H9 (cell line): ENCODE measurements around the gene SLC38A1. TPM values are rescaled to one million over a fixed set of nuclear protein-coding genes. Genes with fewer than 3 reads are reported as not detected.

Source experiments
- DNase-seq: peaks from one replicate; pipeline ENCODE4 v3.0.0-alpha.2; 2017
- H2AFZ ChIP-seq: one replicate; pipeline ENCODE4 v1.6.1; 2013; ENCODE audit warnings: mild to moderate bottlenecking, low read length, control low read depth, moderate library complexity
- H2AK5ac ChIP-seq: 2 replicates; pipeline ENCODE4 v1.6.1; 2013; ENCODE audit warnings: low read length, control low read depth, mixed read lengths; ENCODE audit not compliant: insufficient read length
- H2BK120ac ChIP-seq: one replicate; pipeline ENCODE4 v1.6.1; 2013; ENCODE audit warnings: low read depth, mild to moderate bottlenecking, low read length, control low read depth, inconsistent platforms; ENCODE audit not compliant: poor library complexity, severe bottlenecking
- H2BK12ac ChIP-seq: 2 replicates; pipeline ENCODE4 v1.6.1; 2013; ENCODE audit warnings: low read length, control low read depth, mixed read lengths, low read depth; ENCODE audit not compliant: insufficient read length
- H2BK15ac ChIP-seq: 2 replicates; pipeline ENCODE4 v1.6.1; 2013; ENCODE audit warnings: low read depth, low read length, control low read depth
- H2BK20ac ChIP-seq: one replicate; pipeline ENCODE4 v1.6.1; 2013; ENCODE audit warnings: low read depth, mild to moderate bottlenecking, low read length, control low read depth, inconsistent platforms; ENCODE audit not compliant: poor library complexity, severe bottlenecking
- H2BK5ac ChIP-seq: 2 replicates; pipeline ENCODE4 v1.6.1; 2013; ENCODE audit warnings: low read length, control low read depth, mixed read lengths; ENCODE audit not compliant: insufficient read length
- H3K14ac ChIP-seq: 2 replicates; pipeline ENCODE4 v1.6.1; 2013; ENCODE audit warnings: low read length, control low read depth; ENCODE audit not compliant: insufficient read depth
- H3K18ac ChIP-seq: 2 replicates; pipeline ENCODE4 v1.6.1; 2013; ENCODE audit warnings: low read depth, mild to moderate bottlenecking, mixed read lengths, low read length, control low read depth; ENCODE audit not compliant: insufficient read length
- H3K23ac ChIP-seq: 2 replicates; pipeline ENCODE4 v1.6.1; 2013; ENCODE audit warnings: low read length, control low read depth, mixed read lengths, low read depth; ENCODE audit not compliant: insufficient read length
- H3K23me2 ChIP-seq: 2 replicates; pipeline ENCODE4 v1.6.1; 2013; ENCODE audit warnings: low read depth, mild to moderate bottlenecking, mixed read lengths, low read length, control low read depth; ENCODE audit not compliant: insufficient read length, poor library complexity, severe bottlenecking
- H3K27ac ChIP-seq: 2 replicates; pipeline ENCODE4 v1.5.1; 2013; ENCODE audit warnings: low read length, control low read depth, mixed read lengths, low read depth; ENCODE audit not compliant: insufficient read length
- H3K27me3 ChIP-seq: 2 replicates; pipeline ENCODE4 v1.6.1; 2013; ENCODE audit warnings: low read length, control low read depth, inconsistent platforms; ENCODE audit not compliant: insufficient read depth
- H3K4ac ChIP-seq: 2 replicates; pipeline ENCODE4 v1.6.1; 2013; ENCODE audit warnings: low read depth, mild to moderate bottlenecking, control low read depth, inconsistent platforms, low read length, moderate library complexity
- H3K4me1 ChIP-seq: 2 replicates; pipeline ENCODE4 v1.6.1; 2013; ENCODE audit warnings: low read length, control low read depth, inconsistent platforms; ENCODE audit not compliant: insufficient read depth
- H3K4me2 ChIP-seq: 2 replicates; pipeline ENCODE4 v1.6.1; 2013; ENCODE audit warnings: low read length, control low read depth, mixed read lengths; ENCODE audit not compliant: insufficient read length, insufficient read depth
- H3K56ac ChIP-seq: 2 replicates; pipeline ENCODE4 v1.6.1; 2013; ENCODE audit warnings: low read depth, mild to moderate bottlenecking, mixed read lengths, low read length, control low read depth; ENCODE audit not compliant: insufficient read length
- H3K79me1 ChIP-seq: 2 replicates; pipeline ENCODE4 v1.6.1; 2013; ENCODE audit warnings: low read depth, mild to moderate bottlenecking, moderate library complexity, low read length, control low read depth, inconsistent platforms; ENCODE audit not compliant: insufficient read depth, poor library complexity, severe bottlenecking
- H3K79me2 ChIP-seq: 2 replicates; pipeline ENCODE4 v1.6.1; 2013; ENCODE audit warnings: low read length, control low read depth, inconsistent platforms; ENCODE audit not compliant: insufficient read depth
- H3K9ac ChIP-seq: 2 replicates; pipeline ENCODE4 v1.6.1; 2013; ENCODE audit warnings: low read length, control low read depth, mixed read lengths; ENCODE audit not compliant: insufficient read length; ENCODE audit errors: extremely low read depth
- H3K9me3 ChIP-seq: one replicate; pipeline ENCODE4 v1.6.1; 2013; ENCODE audit warnings: low read depth, low read length, inconsistent platforms; ENCODE audit not compliant: control insufficient read depth
- H3T11ph ChIP-seq: one replicate; pipeline ENCODE4 v1.6.1; 2013; ENCODE audit warnings: mild to moderate bottlenecking, low read length, control low read depth, inconsistent platforms
- H4K20me1 ChIP-seq: one replicate; pipeline ENCODE4 v1.6.1; 2013; ENCODE audit not compliant: control insufficient read depth, insufficient read length, insufficient read depth
- H4K5ac ChIP-seq: 2 replicates; pipeline ENCODE4 v1.6.1; 2013; ENCODE audit warnings: low read depth, mild to moderate bottlenecking, mixed read lengths, low read length, control low read depth; ENCODE audit not compliant: insufficient read length
- H4K8ac ChIP-seq: replicated peaks from 2 replicates; pipeline ENCODE4 v1.6.1; 2013; ENCODE audit warnings: low read length, control low read depth, mixed read lengths, low read depth; ENCODE audit not compliant: insufficient read length
- H4K91ac ChIP-seq: 2 replicates; pipeline ENCODE4 v1.6.1; 2013; ENCODE audit warnings: low read depth, mild to moderate bottlenecking, moderate library complexity, mixed read lengths, low read length, control low read depth; ENCODE audit not compliant: insufficient read length
- H3K27ac Mint-ChIP-seq, 3 experiments: 2 replicates in 2 of 3; 3 replicates in 1 of 3; pipeline ENCODE4 v1.8.0; 2020 to 2021; ENCODE audit warnings: mixed read lengths in 3 of 3, mild to moderate bottlenecking in 1 of 3, moderate library complexity in 1 of 3
- H3K27me3 Mint-ChIP-seq: 2 replicates; pipeline ENCODE4 v1.8.0; 2021; ENCODE audit warnings: low read depth, mild to moderate bottlenecking, moderate library complexity, mixed read lengths
- H3K36me3 Mint-ChIP-seq, 3 experiments: 2 replicates in 2 of 3; 3 replicates in 1 of 3; pipeline ENCODE4 v1.8.0; 2020 to 2021; ENCODE audit warnings: low read depth in 3 of 3, mixed read lengths in 3 of 3; ENCODE audit not compliant: insufficient read depth in 1 of 3
- H3K4me1 Mint-ChIP-seq, 2 experiments: 2 replicates each; pipeline ENCODE4 v1.8.0; 2020; ENCODE audit warnings: mixed read lengths in 2 of 2
- H3K4me3 Mint-ChIP-seq, 2 experiments: 2 replicates in 1 of 2; 3 replicates in 1 of 2; pipeline ENCODE4 v1.8.0; 2020 to 2021; ENCODE audit warnings: mild to moderate bottlenecking in 2 of 2, mixed read lengths in 2 of 2, moderate library complexity in 1 of 2
- H3K9me3 Mint-ChIP-seq, 2 experiments: 2 replicates in 1 of 2; 3 replicates in 1 of 2; pipeline ENCODE4 v1.8.0; 2020; ENCODE audit warnings: mild to moderate bottlenecking in 2 of 2, mixed read lengths in 2 of 2, moderate library complexity in 1 of 2
- WGBS: extraction: QIAGEN DNeasy Blood & Tissue Kit; methylation state at CpG from one replicate; pipeline ENCODE4 v1.1.7; 2013; ENCODE audit warnings: missing lambda C conversion rate, low lambda C conversion rate, mixed read lengths; ENCODE audit not compliant: insufficient read length; ENCODE audit errors: extremely low coverage; 5-methylcytosine and 5-hydroxymethylcytosine counted together
- total RNA-seq: library from RNA; stranded (reverse); gene quantifications from 2 replicates; pipeline ENCODE4 v1.2.1, GENCODE V29; 2021
- TF ChIP-seq, protein P1 (sequence below): fragments of 200-600 bp; sonication (generic); conservative IDR thresholded peaks from 3 replicates; pipeline ENCODE4 v1.8.0; 2021; ENCODE audit warnings: antibody characterized with exemption, mild to moderate bottlenecking

Gene SLC38A1
- total RNA-seq, 1 experiment from 2014 or later: 216 TPM

DNA sequence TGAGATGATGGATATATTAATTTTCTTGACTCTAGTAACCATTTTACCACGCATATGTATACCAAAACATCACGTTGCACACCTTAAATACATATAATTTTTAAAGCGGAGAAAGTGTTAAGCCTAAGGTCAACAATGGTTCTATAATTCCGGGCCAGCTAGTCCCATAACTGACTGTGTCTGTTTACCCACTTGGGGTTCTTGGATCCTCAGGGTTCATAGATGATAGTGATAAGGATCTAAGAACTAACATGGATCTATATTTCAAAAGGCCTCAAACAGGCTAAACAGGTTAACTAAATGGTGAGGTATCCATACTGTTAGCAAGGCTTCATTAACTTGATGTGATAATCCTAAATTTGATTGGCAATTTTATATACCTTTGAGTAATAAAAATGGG, 9.8 kb downstream of the SLC38A1 start:
- Histone ChIP-seq H4K91ac (no peak overlapping the region), H2BK5ac (no peak overlapping the region), H3K23me2 (no peaks in the 10 kb centered on the region), H3K27ac (no peak overlapping the region), H3K79me1 (peaks cover 3% of the 10 kb centered on the region), H3K79me2 (peaks cover 74% of the 10 kb centered on the region), H3K27me3 (no peaks in the 10 kb centered on the region), H3K56ac (no peak overlapping the region), H4K20me1 (no peaks in the 10 kb centered on the region), H3K4ac (no peak overlapping the region), H3K18ac (no peak overlapping the region), H4K5ac (no peak overlapping the region), H4K8ac (no peak overlapping the region), H2BK15ac (no peak overlapping the region), H2AFZ (no peak overlapping the region), H3K9ac (no peak overlapping the region), H2AK5ac (no peak overlapping the region), H2BK120ac (no peak overlapping the region), H3K23ac (no peak overlapping the region), H3K14ac (no peak overlapping the region), H2BK20ac (no peak overlapping the region), H3T11ph (no peak overlapping the region), H2BK12ac (no peak overlapping the region), H3K9me3 (no peaks in the 10 kb centered on the region), H3K4me2 (no peak overlapping the region), H3K4me1 (peaks cover 25% of the 10 kb centered on the region)
- H3K36me3 Mint-ChIP-seq: peaks cover 33 to 35% (median 34%) of the 10 kb centered on the region in 3 experiments; a peak in 6 of 7 replicates
- peaks cover 29 to 36% of the 10 kb centered on the region in 2 experiments for H3K4me1 Mint-ChIP-seq
- DNase-seq: no peak
- H3K4me3 Mint-ChIP-seq: no peak overlapping the region
- peaks cover 0 to 15% of the 10 kb centered on the region in 2 experiments; a peak in 2 of 5 replicates for H3K9me3 Mint-ChIP-seq
- TF ChIP-seq, protein P1, sequence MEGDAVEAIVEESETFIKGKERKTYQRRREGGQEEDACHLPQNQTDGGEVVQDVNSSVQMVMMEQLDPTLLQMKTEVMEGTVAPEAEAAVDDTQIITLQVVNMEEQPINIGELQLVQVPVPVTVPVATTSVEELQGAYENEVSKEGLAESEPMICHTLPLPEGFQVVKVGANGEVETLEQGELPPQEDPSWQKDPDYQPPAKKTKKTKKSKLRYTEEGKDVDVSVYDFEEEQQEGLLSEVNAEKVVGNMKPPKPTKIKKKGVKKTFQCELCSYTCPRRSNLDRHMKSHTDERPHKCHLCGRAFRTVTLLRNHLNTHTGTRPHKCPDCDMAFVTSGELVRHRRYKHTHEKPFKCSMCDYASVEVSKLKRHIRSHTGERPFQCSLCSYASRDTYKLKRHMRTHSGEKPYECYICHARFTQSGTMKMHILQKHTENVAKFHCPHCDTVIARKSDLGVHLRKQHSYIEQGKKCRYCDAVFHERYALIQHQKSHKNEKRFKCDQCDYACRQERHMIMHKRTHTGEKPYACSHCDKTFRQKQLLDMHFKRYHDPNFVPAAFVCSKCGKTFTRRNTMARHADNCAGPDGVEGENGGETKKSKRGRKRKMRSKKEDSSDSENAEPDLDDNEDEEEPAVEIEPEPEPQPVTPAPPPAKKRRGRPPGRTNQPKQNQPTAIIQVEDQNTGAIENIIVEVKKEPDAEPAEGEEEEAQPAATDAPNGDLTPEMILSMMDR: no peak
- no peak overlapping the region for H3K27ac Mint-ChIP-seq
- no CpG with 5 or more reads among the region's 4 CpGs for WGBS
- H3K27me3 Mint-ChIP-seq: no peaks in the 10 kb centered on the region
